Activated naive CD8-positive, alpha-beta T cell treated with anti-CD3 and anti-CD28 coated beads for 36 hours (primary cell): Measurements from ENCODE around the gene STMP1. TPM values are rescaled to one million over a fixed set of nuclear protein-coding genes. Genes with fewer than 3 reads are reported as not detected.

Experiments
- DNase-seq: peaks from one replicate; pipeline ENCODE4 v3.0.0; 2021
- H3K27ac Mint-ChIP-seq: one replicate; pipeline ENCODE4 v1.8.0; 2022; ENCODE audit warnings: mild to moderate bottlenecking, moderate library complexity, mixed read lengths
- H3K27me3 Mint-ChIP-seq: one replicate; pipeline ENCODE4 v1.8.0; 2022; ENCODE audit warnings: mild to moderate bottlenecking, mixed read lengths
- H3K36me3 Mint-ChIP-seq: one replicate; pipeline ENCODE4 v1.8.0; 2021; ENCODE audit warnings: mild to moderate bottlenecking, mixed read lengths
- H3K4me1 Mint-ChIP-seq: one replicate; pipeline ENCODE4 v1.8.0; 2021; ENCODE audit warnings: mixed read lengths
- H3K4me3 Mint-ChIP-seq: one replicate; pipeline ENCODE4 v1.8.0; 2022; ENCODE audit warnings: mild to moderate bottlenecking, moderate library complexity, mixed read lengths
- H3K9me3 Mint-ChIP-seq: one replicate; pipeline ENCODE4 v1.8.0; 2022; ENCODE audit warnings: mixed read lengths
- total RNA-seq, 2 experiments: library from RNA; stranded (reverse); gene quantifications; one replicate each; pipeline ENCODE4 v1.2.3, GENCODE V29; 2021

STMP1 gene
- total RNA-seq, 2 experiments from 2014 or later: 25.4 to 26.8 TPM

GRCh38 chr7:135716677-135717238 lies 54.4 kb downstream of the STMP1 start:
- no peaks in the 10 kb centered on the region for H3K9me3 Mint-ChIP-seq
- H3K4me1 Mint-ChIP-seq: no peaks in the 10 kb centered on the region
- no peak overlapping the region for H3K27ac Mint-ChIP-seq
- no peaks in the 10 kb centered on the region for H3K36me3 Mint-ChIP-seq
- H3K4me3 Mint-ChIP-seq: no peak overlapping the region
- H3K27me3 Mint-ChIP-seq: peaks cover 12% of the 10 kb centered on the region
- no peak for DNase-seq

DNA sequence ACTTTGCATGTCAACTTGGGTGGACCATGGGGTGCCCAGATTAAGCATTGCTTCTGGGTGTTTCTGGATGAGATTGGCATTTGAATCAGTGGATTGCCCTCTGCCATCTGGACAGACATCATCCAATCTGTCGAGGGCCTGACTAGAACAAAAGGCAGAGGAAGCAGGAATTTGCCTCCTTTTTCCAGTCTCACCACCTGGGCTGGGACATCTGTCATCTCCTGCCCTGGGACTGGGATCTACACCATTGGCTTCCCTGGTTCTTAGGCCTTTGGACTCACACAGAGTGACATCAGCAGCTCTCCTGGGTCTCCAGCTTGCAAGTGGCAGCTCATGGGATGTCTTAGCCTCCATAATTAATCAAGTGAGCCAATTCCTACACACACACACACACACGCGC lies 55.4 kb downstream of the STMP1 start:
- no peak overlapping the region for H3K27ac Mint-ChIP-seq
- DNase-seq: no peak
- peaks cover 12% of the 10 kb centered on the region for H3K27me3 Mint-ChIP-seq
- no peak overlapping the region for H3K4me3 Mint-ChIP-seq
- no peaks in the 10 kb centered on the region for H3K36me3 Mint-ChIP-seq
- H3K4me1 Mint-ChIP-seq: no peaks in the 10 kb centered on the region
- H3K9me3 Mint-ChIP-seq: no peaks in the 10 kb centered on the region

DNA sequence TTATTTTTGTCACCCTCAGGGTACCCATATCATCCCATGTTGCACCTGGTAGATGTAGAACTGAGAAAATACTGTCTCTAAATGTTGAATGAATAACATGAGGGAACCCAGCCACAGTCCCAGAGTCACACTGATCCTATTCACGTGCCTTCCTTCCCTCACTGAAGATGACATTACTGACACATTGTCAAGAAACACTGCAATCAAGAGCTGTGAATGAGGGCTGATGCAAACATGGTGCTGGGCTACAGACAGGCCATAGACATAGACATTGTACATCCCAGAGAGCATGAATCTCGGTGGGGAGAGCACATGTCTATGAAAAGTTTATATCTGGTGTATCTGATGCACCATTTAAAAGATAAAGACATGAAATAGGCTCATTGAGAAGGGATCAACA lies 55.9 kb downstream of the STMP1 start:
- H3K4me3 Mint-ChIP-seq: no peak overlapping the region
- H3K27me3 Mint-ChIP-seq: peaks cover 12% of the 10 kb centered on the region
- no peaks in the 10 kb centered on the region for H3K9me3 Mint-ChIP-seq
- H3K4me1 Mint-ChIP-seq: no peaks in the 10 kb centered on the region
- no peak for DNase-seq
- no peaks in the 10 kb centered on the region for H3K36me3 Mint-ChIP-seq
- H3K27ac Mint-ChIP-seq: no peak overlapping the region

GRCh38 chr7:135718794-135719437 lies 56.6 kb downstream of the STMP1 start:
- Mint-ChIP-seq H3K4me1 (no peaks in the 10 kb centered on the region), H3K27ac (no peak overlapping the region)

DNA sequence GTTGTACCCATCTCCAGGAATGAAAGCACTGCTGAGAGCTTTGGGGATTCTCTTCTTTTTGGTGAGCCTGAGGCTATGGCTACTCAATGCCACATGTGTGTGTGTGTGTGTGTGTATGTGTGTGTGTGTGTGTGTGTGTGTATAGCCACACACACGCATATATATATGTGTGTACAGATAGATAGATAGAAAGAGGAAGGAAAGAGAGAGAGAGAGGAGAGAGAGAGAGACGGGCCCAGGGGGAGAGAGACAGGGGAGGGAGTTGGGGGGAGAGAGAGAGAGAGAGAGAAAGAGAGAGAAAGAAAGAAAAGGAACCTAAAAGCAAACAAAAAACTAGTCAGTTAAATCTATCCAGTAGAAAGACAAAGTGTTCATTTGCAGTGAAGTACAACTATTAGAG lies 57.4 kb downstream of the STMP1 start:
- no peak for DNase-seq
- H3K27ac Mint-ChIP-seq: no peak overlapping the region
- H3K36me3 Mint-ChIP-seq: no peaks in the 10 kb centered on the region
- no peak overlapping the region for H3K4me3 Mint-ChIP-seq
- no peaks in the 10 kb centered on the region for H3K9me3 Mint-ChIP-seq
- no peaks in the 10 kb centered on the region for H3K4me1 Mint-ChIP-seq
- peaks cover 12% of the 10 kb centered on the region for H3K27me3 Mint-ChIP-seq

More at GRCh38 chr7:135718794-135719437, 56.6 kb downstream of the STMP1 start:
- Mint-ChIP-seq H3K4me3 (no peak overlapping the region), H3K27me3 (peaks cover 12% of the 10 kb centered on the region), H3K36me3 (no peaks in the 10 kb centered on the region), H3K9me3 (no peaks in the 10 kb centered on the region)
- no peak for DNase-seq

- no peaks in the 10 kb centered on the region for H3K36me3 Mint-ChIP-seq
- H3K9me3 Mint-ChIP-seq: no peaks in the 10 kb centered on the region
- DNase-seq: no peak
- H3K4me3 Mint-ChIP-seq: no peak overlapping the region
- no peaks in the 10 kb centered on the region for H3K4me1 Mint-ChIP-seq
- peaks cover 17% of the 10 kb centered on the region for H3K27me3 Mint-ChIP-seq
- H3K27ac Mint-ChIP-seq: no peak overlapping the region
These were observed 59.0 kb downstream of the STMP1 start for GRCh38 chr7:135721198-135721820.

GRCh38 chr7:135723411-135723810 lies 61.1 kb downstream of the STMP1 start:
- no peak overlapping the region for H3K27ac Mint-ChIP-seq
- no peaks in the 10 kb centered on the region for H3K4me1 Mint-ChIP-seq
- no peak overlapping the region for H3K4me3 Mint-ChIP-seq
- H3K27me3 Mint-ChIP-seq: peaks cover 12% of the 10 kb centered on the region
- no peak for DNase-seq
- H3K9me3 Mint-ChIP-seq: no peaks in the 10 kb centered on the region
- no peaks in the 10 kb centered on the region for H3K36me3 Mint-ChIP-seq

Other genes starting within 250 kb of the STMP1 start
- gene CNOT4, start 152.4 kb upstream of the STMP1 start, total RNA-seq: 10 to 100 TPM; 17.0 to 17.5 TPM
- 100 to 1,000 TPM; 145 to 148 TPM for gene NUP205, start 104.6 kb upstream of the STMP1 start, total RNA-seq
- gene SLC13A4, start 65.7 kb downstream of the STMP1 start, total RNA-seq: not detected
- not detected for gene FAM180A, start 86.3 kb downstream of the STMP1 start, total RNA-seq